Transverse colon (tissue), 4 donors: ENCODE measurements around the gene PRRG2. TPM values are rescaled to one million over a fixed set of nuclear protein-coding genes. Genes with fewer than 3 reads are reported as not detected.

Experiments used
- DNase-seq: peaks from one replicate; pipeline ENCODE4 v3.0.0-alpha.2; 2019
- H3K27ac ChIP-seq, 4 donors: fragments of 200-600 bp; sonication (generic); 2 replicates each; pipeline ENCODE4 v1.5.1; 2016 to 2018; ENCODE audit warnings: inconsistent platforms in 4 of 4
- H3K27me3 ChIP-seq: fragments of 200-600 bp; sonication (generic); 2 replicates; pipeline ENCODE4 v1.5.1; 2017; ENCODE audit warnings: inconsistent platforms
- H3K36me3 ChIP-seq, 4 donors: fragments of 200-600 bp; sonication (generic); 2 replicates each; pipeline ENCODE4 v1.5.1; 2017 to 2019; ENCODE audit warnings: inconsistent platforms in 4 of 4
- H3K4me1 ChIP-seq, 4 donors: fragments of 200-600 bp; sonication (generic); 2 replicates each; pipeline ENCODE4 v1.5.1; 2017 to 2020; ENCODE audit warnings: inconsistent platforms in 4 of 4
- H3K4me3 ChIP-seq, 4 donors: fragments of 200-600 bp; sonication (generic); 1 replicate in 1 of 4; 2 replicates in 3 of 4; pipeline versions ENCODE4 v1.5.1 to v1.6.1; 2017 to 2019; ENCODE audit warnings: inconsistent platforms in 4 of 4
- H3K9me3 ChIP-seq, 2 donors: fragments of 200-600 bp; sonication (generic); 2 replicates each; pipeline ENCODE4 v1.5.1; 2017 to 2019; ENCODE audit warnings: inconsistent platforms in 2 of 2
- CTCF ChIP-seq, 5 experiments: fragments of 200-600 bp in 3 of 5; fragments of 450-650 bp in 2 of 5; sonication (generic) in 3 of 5; IDR thresholded peaks; 1 replicate in 2 of 5; 2 replicates in 3 of 5; pipeline ENCODE4 v1.5.1; 2016 to 2017; ENCODE audit warnings: antibody characterized with exemption in 5 of 5, inconsistent platforms in 3 of 5, mild to moderate bottlenecking in 2 of 5, moderate library complexity in 1 of 5
- EP300 ChIP-seq: sonication (generic); formaldehyde crosslinking; IDR thresholded peaks from one replicate; pipeline ENCODE4 v1.6.1; 2017; ENCODE audit warnings: antibody characterized with exemption, low read depth
- POLR2A ChIP-seq: fragments of 450-650 bp; IDR thresholded peaks from one replicate; pipeline ENCODE4 v1.6.1; 2016; ENCODE audit warnings: antibody characterized with exemption, mild to moderate bottlenecking, moderate library complexity
- POLR2AphosphoS5 ChIP-seq, 3 donors: sonication (generic); formaldehyde crosslinking; IDR thresholded peaks; one replicate each; pipeline ENCODE4 v1.6.1; 2016; ENCODE audit warnings: antibody characterized with exemption in 3 of 3
- WGBS, 2 donors: methylation state at CpG; one replicate each; pipeline ENCODE4 v1.1.5; 2018; ENCODE audit warnings: low coverage in 1 of 2; 5-methylcytosine and 5-hydroxymethylcytosine counted together
- in situ Hi-C, 4 donors: fragments of 200-750 bp; cut with MboI; loops; one replicate each; pipeline versions ENCODE4 v1.15.0 to v1.15.1; 2017; ENCODE audit warnings: low sequenced_read_pairs in 3 of 4, low pct_ligation_motif_present in 1 of 4, low pct_unique_long_range_greater_than_20kb in 1 of 4
- intact Hi-C: fragments of 100-400 bp; cut with DNase I; formaldehyde crosslinking; loops from one replicate; pipeline ENCODE4 v1.15.1; 2023; ENCODE audit warnings: low total_unique reads
- total RNA-seq, 4 donors: library from RNA; depleted of rRNA; stranded (reverse); fragments of >200 nt; gene quantifications; one replicate each; pipeline ENCODE4 v1.1.0, GENCODE V29; 2016

The PRRG2 gene
- total RNA-seq, 4 donors from 2014 or later: 0.40 to 22.7 (median 12.2) TPM

DNA sequence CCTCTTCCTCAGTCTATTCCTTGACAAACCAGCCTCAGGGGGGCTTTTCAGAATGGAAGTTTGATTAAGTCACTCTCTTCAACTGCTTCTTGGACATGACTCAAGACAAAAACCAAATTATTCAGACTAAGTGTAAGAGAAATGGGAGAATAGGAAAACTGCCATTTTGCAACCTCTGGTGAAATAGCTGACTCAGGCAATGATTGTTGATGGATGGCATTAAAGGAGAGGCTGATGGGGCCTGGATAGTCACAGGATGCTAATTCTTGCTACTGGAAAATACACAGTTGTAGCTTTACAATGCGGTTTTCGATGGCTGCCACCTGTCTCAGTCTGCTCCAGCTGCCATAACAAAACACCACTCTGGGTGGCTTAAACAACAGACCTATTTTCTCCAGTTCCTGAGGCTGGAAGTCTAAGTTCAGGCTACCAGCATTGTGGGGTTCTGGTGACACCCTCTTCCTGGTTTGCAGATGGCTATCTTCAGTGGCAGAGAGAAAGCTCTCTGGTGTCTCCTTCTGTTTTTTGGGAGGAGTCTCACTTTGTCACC lies 6.8 kb upstream of the PRRG2 start:
- Histone ChIP-seq H3K4me3 (no peak overlapping the region), H3K27me3 (no peaks in the 10 kb centered on the region), H3K27ac (no peak overlapping the region), H3K36me3 (peaks cover 0 to 10% (median 4%) of the 10 kb centered on the region in 4 donors), H3K4me1 (peaks cover 13 to 40% (median 26%) of the 10 kb centered on the region in 4 donors), H3K9me3 (no peaks in the 10 kb centered on the region)
- 96% methylated on average over 2 of the region's 2 CpGs; no CpG with 5 or more reads in 1 of the 2 donors for WGBS, 2 donors
- intact Hi-C loops (no loop called here), in situ Hi-C loops (loop anchor here in 1 of 4 donors (10.0 kb wide), 1 partner anchor 101 kb away; the partner anchor contains the start of gene PRMT1)
- TF ChIP-seq POLR2A (no peak), CTCF (IDR thresholded peaks at IDR 0.05) (no peak), EP300 (no peak), POLR2AphosphoS5 (IDR thresholded peaks at IDR 0.05) (no peak)
- DNase-seq: no peak

DNA sequence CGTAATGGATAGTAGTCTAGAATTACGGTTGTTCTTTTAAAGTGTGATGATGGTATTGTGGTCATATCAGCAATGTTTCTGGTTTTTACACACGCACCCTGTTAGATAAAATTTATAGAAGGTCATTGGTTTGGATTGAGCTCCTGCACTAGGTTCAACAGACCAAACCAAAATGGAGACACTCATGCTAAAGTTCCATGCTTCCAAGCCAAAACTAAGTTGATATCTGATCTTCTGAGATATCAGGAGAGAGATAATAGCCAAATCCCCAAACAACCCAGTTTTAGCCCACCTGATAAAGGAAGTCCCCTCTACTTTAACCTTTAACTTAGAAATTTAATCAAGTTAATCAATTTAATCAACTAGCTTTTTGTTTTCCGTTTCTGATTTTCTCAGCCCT lies 1.9 kb upstream of the PRRG2 start:
- in situ Hi-C loops: loop anchor here in 1 of 4 donors (10.0 kb wide), 1 partner anchor 96 kb away; the partner anchor contains the start of gene PRMT1
- no peaks in the 10 kb centered on the region for H3K9me3 ChIP-seq
- intact Hi-C loops: no loop called here
- TF ChIP-seq POLR2A (no peak), POLR2AphosphoS5 (IDR thresholded peaks at IDR 0.05) (no peak), EP300 (no peak), CTCF (IDR thresholded peaks at IDR 0.05) (no peak)
- H3K27me3 ChIP-seq: no peaks in the 10 kb centered on the region
- DNase-seq: no peak
- no peak overlapping the region for H3K27ac ChIP-seq
- peaks cover 0 to 10% (median 4%) of the 10 kb centered on the region in 4 donors for H3K36me3 ChIP-seq
- H3K4me3 ChIP-seq: no peak overlapping the region
- WGBS, 2 donors: 54 to 74% methylated on average over 2 to 4 of the region's 4 CpGs
- H3K4me1 ChIP-seq: peaks cover 9 to 26% (median 15%) of the 10 kb centered on the region in 4 donors

- peak overlapping the region; percentile 52 to 86 (median 66) for H3K4me3 ChIP-seq
- WGBS, 2 donors: 2% methylated on average over 8 of the region's 8 CpGs; no CpG with 5 or more reads in 1 of the 2 donors
- peaks cover 9 to 26% (median 15%) of the 10 kb centered on the region in 4 donors for H3K4me1 ChIP-seq
- TF ChIP-seq POLR2AphosphoS5 (IDR thresholded peaks at IDR 0.05) (no peak), EP300 (no peak), POLR2A (no peak), CTCF (IDR thresholded peaks at IDR 0.05) (no peak)
- no peaks in the 10 kb centered on the region for H3K9me3 ChIP-seq
- H3K36me3 ChIP-seq: peaks cover 0 to 10% (median 4%) of the 10 kb centered on the region in 4 donors
- DNase-seq: no peak
- no peaks in the 10 kb centered on the region for H3K27me3 ChIP-seq
- H3K27ac ChIP-seq: peak overlapping the region; percentile 74 to 86 (median 84)
- in situ Hi-C loops: loop anchor here in 2 of 4 donors (10.0 kb wide), 2 partner anchors 85 to 95 kb away; partner anchors contain the start of genes BCL2L12 (in 1 of the 2), IRF3 (in 1 of the 2) and PRMT1 (in 1 of the 2)
- intact Hi-C loops: no loop called here
Observed at GRCh38 chr19:49579947-49580263, 1.2 kb upstream of the PRRG2 start.

GRCh38 chr19:49580264-49581006 lies 681 bp upstream of the PRRG2 start, which contains the start of gene NOSIP:
Gene NOSIP (minus strand): TSS chr19:49580556. CDS start chr19:49560691, 19,865 bp downstream.
- H3K36me3 ChIP-seq: peaks cover 0 to 10% (median 4%) of the 10 kb centered on the region in 4 donors
- TF ChIP-seq POLR2A (peak; percentile 95), CTCF (IDR thresholded peaks at IDR 0.05) (no peak), POLR2AphosphoS5 (IDR thresholded peaks at IDR 0.05) (peak; percentile 97)
- H3K4me3 ChIP-seq: peak within 1 kb of the TSS; percentile 52 to 86 (median 66)
- WGBS, 2 donors: 0 to 2% methylated on average over 2 to 31 of the region's 31 CpGs
- in situ Hi-C loops (loop anchor here in 1 of 4 donors (10.0 kb wide), 1 partner anchor 84 kb away; the partner anchor contains the start of genes BCL2L12 and IRF3), intact Hi-C loops (no loop called here)
- DNase-seq: peak; percentile 98
- no peaks in the 10 kb centered on the region for H3K9me3 ChIP-seq
- H3K27me3 ChIP-seq: no peaks in the 10 kb centered on the region
- H3K4me1 ChIP-seq: peaks cover 9 to 26% (median 15%) of the 10 kb centered on the region in 4 donors
- peak within 1 kb of the TSS; percentile 74 to 86 (median 84) for H3K27ac ChIP-seq
